NCI-H526 (cell line): Measurements from ENCODE around the gene DGKG.

Experiments used
- DNase-seq, 2 experiments: peaks; one replicate each; lab custom pipeline; 2025; lab: John Stamatoyannopoulos, UW

The DGKG gene

DNA sequence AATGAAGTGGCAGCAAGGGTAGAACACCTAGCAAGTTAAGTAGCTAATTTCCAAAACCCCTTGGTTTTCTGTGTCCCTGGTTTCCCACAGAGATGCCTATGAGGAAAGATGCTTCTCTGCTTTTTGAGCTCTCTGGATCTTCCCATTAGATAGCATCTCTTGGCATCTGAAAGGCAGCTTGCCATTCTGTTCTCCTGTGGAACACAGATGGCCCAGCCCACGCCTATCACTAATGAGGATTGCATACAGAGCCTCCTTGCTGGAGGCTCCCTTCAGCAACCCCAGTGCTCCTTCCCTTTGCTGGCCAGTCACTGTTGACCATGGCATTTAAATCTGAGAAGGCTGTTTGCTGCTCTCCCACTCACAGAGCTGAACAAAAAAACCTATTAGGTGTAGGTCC lies 218.8 kb downstream of the DGKG start:
- no peak for DNase-seq

DNA sequence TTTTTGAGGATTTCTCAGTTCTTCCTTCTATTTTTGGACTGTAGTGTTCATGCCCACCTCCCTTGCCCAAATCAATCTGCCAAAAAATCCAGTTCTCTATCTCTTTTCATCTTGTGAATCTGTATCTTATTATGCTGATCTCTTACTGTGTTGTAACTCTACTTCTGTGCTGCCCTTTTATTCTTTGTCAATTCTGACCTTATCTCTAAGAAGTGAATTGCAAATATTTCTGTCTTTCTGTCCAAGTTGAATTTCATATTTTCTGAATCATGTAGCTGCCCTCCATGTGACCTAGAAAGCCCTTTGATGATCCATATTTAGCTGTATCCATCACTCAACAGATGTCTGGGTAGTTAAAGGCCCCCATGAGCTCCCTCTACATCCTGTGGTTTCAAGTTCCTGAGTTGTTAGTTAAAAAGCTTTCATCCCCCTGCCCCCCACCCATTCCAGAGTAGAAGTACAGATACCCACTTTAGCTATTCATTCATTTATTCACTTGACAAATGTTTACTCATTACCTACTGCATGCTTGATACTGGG lies 219.6 kb downstream of the DGKG start:
- no peak for DNase-seq

DNA sequence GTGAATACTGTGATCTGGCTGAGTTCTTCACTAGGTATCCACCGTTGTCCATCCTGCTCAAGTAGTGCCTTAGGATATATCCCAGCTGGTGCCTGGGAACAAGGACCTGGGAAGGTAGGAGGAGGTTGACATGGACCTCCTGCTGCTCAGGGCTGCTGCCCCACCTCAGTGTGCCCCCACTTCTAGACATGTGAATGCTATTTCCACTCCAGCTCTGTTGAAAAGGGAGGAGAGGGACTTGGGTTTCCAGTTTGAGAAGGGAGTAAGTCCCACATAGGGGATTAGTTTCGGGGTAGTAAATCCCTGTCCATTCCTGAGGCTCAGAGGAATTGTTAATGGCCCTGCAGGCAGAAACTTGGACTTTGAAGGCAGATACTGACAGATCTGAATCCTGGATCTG lies 220.2 kb downstream of the DGKG start:
- DNase-seq: no peak

DNA sequence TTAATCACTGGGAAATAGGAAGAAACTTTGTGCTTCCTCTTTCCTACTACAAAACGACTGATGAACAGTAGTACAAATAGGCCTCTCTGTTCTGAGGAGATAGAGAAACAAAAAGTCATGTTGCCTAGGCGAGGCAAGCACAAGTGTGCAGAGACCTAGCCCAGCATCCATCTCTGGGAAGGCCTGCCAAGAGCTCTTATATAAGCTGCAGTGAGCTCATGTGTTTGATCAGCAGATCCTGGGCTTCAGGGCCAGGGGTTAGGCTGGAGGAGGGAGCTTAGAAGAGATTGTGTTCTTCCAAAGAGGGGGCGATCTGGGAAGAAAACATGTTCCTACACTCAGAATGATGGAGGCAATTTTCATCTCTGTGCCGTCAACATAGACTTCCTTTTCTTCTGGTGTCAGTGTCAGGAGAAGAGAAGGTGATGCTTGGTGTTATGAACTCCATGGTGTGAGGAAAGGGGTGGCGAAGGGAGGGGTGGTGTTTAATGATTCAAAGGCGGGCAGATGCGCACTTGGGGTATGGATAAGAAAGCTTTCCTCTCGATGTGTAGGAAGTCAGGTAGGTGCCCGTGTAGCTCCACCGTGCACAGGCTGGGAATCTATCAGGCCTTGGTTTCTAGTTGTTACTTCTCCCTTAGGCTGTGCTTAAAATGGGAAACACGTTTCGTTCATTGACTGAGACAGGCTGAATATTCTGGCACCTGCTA lies 223.6 kb downstream of the DGKG start:
- DNase-seq: no peak

DNA sequence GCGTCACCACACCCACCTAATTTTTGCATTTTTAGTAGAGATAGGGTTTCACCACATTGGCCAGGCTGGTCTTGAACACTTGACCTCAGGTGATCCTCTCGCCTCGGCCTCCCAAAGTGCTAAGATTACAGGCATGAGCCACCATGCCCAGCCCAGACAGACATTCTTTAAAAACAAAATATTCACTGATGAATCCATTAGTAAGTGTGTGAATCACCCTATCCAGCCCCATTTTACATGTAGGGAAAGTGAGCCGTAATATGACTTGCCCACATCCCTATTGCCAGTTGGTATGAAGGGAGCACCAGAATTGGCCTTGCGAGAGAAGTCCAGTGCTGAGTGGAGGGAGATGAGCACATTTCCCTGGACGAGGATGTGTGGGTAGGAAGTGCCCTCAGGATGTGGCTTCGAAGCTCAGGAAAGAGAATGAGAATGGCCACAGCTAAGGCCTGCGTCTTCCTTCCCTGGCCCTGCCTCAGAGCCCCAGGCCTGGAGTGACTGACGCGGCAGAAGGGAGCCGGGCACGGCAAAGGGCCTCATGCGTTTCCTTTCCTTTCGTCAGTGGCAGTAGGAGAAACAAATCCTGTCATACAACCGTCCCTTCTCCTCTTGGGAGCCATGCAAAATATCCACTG lies 224.9 kb downstream of the DGKG start:
- no peak for DNase-seq

DNA sequence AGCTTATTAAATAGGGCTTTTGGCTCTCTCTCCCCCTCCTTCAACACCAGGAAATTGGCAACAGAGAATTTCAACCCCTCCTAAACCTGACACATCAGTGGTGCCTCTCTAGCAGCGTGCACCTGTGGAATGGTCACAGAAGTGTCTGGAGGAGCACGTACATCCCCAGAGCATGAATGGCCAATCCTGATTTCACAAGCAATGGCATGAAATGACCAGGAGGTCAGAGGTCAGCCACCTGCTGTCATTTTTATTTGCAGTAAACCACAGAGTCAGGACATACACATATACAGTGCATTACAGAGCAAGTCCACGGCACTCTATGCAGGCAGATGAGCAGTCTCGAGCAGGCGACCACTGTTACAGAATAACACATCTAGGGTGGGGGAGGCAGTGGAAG lies 228.1 kb downstream of the DGKG start:
- DNase-seq: no peak

GRCh38 chr3:186132487-186132886 lies 229.5 kb downstream of the DGKG start:
- no peak for DNase-seq

DNA sequence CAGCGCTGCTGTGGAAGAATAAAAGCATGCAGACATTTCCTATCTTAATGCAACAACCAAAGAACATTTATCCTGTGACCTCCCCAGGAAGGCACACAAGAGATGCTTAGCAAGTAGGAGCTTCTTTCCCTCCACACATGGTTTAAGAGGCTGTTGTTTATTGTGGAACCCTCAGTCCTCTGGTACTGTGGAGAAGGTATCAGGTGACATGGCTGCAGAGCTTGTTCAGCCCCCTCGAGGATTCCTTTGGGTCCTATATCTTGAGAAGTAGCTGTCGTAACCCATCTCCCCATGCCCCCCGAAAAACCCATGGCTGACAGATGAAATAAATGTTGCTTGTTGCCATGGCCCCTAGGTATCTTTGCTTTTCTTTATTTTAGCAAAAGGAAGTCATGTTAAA lies 232.8 kb downstream of the DGKG start:
- DNase-seq: no peak

- no peak for DNase-seq
Observed at GRCh38 chr3:186128158-186128557, 233.9 kb downstream of the DGKG start.

DNA sequence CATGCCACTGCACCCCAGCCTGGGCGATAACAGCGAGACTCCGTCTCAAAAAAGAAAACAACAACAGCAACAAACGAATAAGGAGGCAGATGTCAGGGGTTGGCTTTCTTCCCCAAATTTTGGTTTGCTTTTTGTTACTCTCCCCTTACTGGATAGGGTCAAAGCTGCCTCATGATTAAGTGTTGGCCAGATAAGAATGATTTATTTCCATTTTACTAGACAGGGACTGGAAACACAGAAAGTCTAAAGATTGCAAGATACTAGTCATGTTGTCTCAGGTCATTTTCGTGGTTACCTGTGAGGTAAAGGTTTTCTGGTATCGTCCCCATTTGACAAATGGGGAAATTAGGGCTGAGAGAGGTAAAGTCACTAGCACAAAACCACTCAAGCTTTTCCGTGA lies 234.6 kb downstream of the DGKG start:
- DNase-seq: no peak

GRCh38 chr3:186125118-186125517 lies 236.9 kb downstream of the DGKG start:
- no peak for DNase-seq

DNA sequence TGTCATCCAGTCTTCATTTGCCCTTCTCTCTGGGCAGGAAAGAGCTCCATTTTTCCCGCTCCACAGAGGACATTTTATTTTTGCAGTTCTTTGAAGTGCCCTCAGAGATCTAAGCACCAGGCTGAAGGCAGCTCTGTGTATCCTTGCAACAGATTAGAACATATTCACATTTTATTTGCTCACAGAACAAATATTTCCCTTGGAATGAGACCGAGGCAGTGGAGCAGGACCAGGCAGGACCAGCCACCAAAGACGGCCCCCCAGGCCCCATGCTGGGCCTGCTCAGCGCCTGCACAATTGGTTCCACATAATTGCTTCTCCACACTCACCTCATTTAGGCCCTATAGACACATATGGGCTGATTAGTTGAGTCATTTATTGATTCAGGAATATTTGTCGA lies 237.4 kb downstream of the DGKG start:
- DNase-seq: no peak

- DNase-seq: no peak
Observed at GRCh38 chr3:186123012-186123411, 239.0 kb downstream of the DGKG start.

GRCh38 chr3:186121968-186122367 lies 240.1 kb downstream of the DGKG start:
- no peak for DNase-seq

- no peak for DNase-seq
Observed at GRCh38 chr3:186121278-186121677, 240.8 kb downstream of the DGKG start.

DNA sequence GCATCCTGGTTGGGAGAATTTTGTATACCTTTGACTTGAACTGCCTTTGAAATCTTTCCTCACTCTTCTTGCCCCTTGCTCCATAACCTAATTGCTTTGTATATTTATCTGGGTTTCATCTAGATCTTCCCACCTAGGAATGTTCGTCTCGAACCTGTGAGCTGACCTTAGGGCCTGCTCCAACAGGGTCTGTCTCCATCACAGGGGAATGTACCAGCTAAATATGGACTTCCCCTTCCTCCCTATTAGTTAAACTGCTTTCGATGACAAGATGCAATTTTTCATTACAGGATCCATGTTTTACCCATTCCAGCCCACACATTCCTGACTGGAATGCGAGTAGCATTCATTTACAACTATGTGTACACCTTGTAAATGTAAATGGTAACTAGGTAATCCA lies 242.5 kb downstream of the DGKG start:
- no peak for DNase-seq

DNA sequence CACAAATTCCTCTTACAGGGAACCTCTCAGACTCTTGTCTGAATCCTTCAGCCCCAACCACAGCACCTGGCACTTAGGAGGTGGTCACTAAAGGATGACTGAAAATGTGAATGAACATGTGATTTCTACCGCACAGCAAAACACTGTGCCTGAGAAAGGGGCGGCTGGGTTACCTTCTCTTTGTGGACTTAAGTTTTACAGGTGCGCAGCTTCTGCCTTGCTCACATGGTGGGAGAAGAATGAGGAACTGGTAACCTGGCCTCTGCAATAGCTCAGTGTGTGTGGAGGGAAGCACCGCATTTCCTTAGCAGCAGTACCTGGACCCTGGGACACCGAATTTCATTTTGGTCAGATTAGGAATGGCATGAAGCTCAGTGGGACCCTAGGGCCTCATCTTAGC lies 243.3 kb downstream of the DGKG start:
- DNase-seq: no peak

DNA sequence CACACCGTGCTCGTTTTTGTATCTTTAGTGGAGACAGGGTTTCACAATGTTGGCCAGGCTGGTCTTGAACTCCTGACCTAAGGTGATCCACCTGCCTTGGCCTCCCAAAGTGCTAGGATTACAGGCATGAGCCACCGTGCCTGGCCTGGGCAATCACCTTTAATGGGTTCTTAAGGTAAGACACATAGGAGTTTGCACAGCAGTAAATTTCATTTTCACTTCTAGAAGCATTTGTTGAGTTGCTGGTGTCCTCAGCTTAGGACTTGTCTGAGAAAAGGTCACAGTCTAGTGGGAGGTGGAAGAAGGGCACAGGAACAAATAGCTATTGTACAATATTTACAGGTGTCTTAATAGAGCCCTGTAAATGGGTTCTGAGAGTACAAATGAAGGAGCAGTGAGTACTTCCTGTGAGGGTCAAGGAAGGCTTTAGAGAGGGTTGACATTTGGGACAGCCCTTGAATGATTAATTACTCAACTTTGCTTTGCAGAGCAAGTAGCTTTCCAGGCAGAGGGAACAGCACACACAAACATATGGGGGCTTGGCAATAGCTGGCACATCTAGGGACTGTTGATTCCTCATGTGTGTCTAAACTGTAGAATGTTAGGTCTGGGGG lies 244.4 kb downstream of the DGKG start:
- no peak for DNase-seq

GRCh38 chr3:186115239-186115996 lies 246.6 kb downstream of the DGKG start:
- DNase-seq: no peak

- DNase-seq: no peak
Observed at GRCh38 chr3:186110975-186111974, 250.8 kb downstream of the DGKG start.
